GM19351 (cell line): ENCODE measurements around the gene CRIP2.

Source experiments
- ATAC-seq: cut with Tn5 transposase; IDR thresholded peaks from one replicate; pipeline ENCODE4 v1.9.1; 2021; ENCODE audit warnings: mild to moderate bottlenecking, moderate library complexity; ENCODE audit not compliant: unreplicated experiment

The CRIP2 gene

GRCh38 chr14:105442834-105443233 is 31.8 kb upstream of the CRIP2 start:
- no peak for ATAC-seq

GRCh38 chr14:105444859-105445258 is 29.8 kb upstream of the CRIP2 start:
- ATAC-seq: no peak

- no peak for ATAC-seq
These were observed 29.3 kb upstream of the CRIP2 start for GRCh38 chr14:105445290-105445689.

- no peak for ATAC-seq
These were observed 28.4 kb upstream of the CRIP2 start for GRCh38 chr14:105445901-105446845.

- no peak for ATAC-seq
These were observed 27.6 kb upstream of the CRIP2 start for GRCh38 chr14:105446971-105447370.

GRCh38 chr14:105447651-105448640 is 26.7 kb upstream of the CRIP2 start:
- ATAC-seq: no peak

- no peak for ATAC-seq
These were observed 25.9 kb upstream of the CRIP2 start for GRCh38 chr14:105448706-105449111.

DNA sequence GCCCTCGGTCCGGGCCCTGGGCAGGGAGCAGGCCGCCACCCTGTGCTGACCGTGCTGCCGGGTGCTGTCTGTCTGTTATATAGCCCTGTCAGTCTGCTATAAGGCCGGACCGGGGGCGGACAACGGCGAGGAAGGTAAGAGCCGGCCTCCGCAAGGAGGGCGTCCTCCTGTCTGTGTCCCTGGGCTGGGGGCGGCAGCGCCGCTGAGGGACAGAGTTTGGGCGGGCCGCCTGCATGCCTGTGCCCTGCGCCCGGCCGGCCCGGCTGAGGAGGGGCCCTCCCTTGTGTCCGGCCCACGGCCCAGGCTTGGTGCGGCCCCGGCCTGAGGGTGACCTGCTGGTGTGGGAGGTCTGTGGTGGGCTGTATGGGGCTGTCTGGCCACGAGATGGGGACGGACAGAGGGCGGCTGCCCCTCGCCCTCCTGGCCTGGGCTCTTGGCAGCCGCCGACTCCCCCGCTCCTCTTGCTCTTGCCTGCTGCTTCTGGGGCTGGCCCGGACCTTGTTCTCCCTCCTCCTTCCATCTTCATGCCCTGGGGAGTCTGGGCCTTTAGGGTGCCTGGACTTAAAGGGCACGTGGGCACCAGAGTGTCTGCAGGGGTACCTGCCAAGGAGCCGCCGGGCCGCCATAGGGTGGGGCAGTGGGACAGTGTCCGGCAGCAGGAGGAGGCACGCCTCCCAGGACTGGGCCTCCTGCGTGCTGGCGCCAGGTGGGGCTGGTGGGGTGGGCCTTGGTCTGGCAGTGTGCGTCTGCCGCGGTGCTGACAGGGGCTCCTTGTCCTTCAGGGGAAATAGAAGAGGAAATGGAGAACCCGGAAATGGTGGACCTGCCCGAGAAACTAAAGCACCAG is 25.1 kb upstream of the CRIP2 start:
- no peak for ATAC-seq

GRCh38 chr14:105450123-105450505 is 24.5 kb upstream of the CRIP2 start:
- ATAC-seq: no peak

DNA sequence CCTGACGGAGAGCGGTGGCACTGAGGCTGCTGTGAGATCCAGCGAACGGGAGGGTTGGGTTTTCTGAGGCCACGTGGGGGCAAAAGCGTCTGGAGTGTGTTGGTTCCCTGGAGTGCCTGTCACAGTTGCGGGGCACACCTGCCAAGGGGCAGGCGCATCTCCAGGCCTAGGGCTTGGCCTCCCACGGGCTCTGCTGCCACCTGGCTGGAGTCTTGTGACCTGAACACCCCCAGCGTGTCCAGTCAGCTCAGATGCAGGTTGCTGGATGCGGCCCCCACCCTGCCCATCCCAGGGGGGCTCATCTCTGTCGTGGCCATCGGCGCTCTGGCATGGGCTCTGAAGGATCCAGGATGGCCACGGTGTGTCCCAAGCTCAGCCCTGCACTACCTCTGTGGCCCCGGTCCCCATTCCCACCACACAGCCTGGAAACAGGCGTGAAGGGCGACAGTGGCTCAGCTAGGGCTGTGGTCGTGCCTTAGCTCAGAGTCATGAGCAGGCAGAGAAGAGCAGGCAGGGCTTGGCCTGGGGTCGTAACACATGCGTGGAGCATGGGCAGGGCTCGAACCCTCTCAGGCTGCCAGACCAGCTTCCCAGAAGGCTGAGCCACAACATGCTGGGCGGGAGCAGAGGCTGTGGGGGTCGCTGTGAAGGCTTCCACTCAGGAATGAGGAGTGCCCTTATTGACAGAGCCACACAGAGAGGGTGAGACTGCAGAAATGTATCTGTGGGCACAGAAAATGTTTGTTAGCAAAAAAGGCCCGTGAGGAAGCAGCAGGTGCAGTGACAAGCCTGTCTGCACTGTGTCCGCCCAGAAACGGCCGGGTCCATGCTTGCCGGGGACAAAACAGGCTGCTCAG is 23.5 kb upstream of the CRIP2 start:
- ATAC-seq: no peak

GRCh38 chr14:105452963-105453362 is 21.7 kb upstream of the CRIP2 start:
- no peak for ATAC-seq

- ATAC-seq: no peak
These were observed 20.8 kb upstream of the CRIP2 start for GRCh38 chr14:105453847-105454246.

- no peak for ATAC-seq
These were observed 19.5 kb upstream of the CRIP2 start for GRCh38 chr14:105455086-105455640.

GRCh38 chr14:105455766-105456660 is 18.6 kb upstream of the CRIP2 start:
- ATAC-seq: no peak

DNA sequence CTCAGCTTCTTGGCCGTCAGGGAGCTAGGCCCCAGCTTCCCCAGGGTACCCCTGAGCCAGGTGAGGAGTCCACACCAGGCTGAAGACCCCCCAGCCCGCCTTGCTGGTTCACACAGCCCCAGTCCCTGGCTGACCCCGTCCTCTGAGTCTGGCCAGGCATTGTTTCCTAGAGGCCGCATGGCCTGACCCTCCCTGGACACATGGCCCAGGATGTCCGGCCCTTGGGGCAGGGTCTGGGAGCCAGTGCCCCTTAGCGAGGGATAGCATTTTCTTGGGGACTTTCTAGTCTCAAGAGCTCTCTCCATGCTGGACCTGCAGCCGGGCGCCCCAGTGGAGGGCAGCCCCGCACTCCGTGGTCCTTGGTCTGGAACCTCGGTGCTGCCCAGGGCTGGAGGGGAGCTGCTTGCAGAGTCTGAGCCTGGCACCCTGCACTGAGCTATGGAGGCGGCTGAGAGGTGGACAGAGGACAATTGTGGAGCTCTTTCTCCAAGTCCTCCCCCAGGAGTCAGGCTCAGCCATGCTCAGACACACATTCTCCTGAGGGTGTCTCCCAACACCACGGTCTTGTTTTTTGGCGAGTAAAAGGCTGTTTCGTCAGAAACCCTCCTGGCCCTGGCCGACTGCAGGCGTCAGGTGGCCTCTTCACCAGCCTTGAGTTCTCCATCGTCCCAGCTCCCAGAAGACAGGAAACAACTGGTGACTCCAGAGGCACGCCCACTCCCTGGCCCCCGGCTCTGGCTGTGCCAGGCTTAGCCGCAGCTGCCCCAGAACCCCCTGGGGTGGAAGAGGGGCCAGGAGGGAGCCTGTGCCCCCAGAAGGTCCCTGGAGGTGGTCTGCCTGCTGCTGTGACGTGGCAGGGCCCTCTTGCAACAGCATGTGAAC is 17.6 kb upstream of the CRIP2 start:
- no peak for ATAC-seq

GRCh38 chr14:105458010-105458409 is 16.6 kb upstream of the CRIP2 start:
- no peak for ATAC-seq

DNA sequence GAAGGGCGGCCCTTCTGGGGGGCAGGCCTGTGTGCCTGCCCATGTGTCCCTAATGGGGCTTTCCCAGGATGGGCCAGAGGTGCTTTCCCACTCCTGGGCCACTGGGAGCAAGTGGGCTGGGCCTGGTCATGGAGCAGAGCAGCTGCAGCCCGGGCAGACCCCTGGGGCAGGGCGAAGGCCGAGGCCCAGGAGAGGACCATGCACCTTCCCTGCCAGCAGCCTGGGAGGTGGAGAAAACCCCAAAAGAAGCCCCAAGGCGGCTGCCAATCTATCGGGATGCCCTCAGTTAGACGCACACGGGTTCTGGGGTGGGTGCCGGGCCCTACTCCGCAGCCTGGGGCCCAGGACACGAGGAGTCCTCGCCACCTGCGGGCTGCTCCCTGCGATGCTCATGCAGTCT is 16.1 kb upstream of the CRIP2 start:
- ATAC-seq: no peak
